B cell (primary cell): Measurements from ENCODE around the gene SLC38A5. TPM values are rescaled to one million over a fixed set of nuclear protein-coding genes. Genes with fewer than 3 reads are reported as not detected.

Experiments
- ATAC-seq: fragments of 200-7000 bp; cut with Tn5 transposase; one replicate; pipeline ENCODE4 v1.10.0; 2021; ENCODE audit warnings: low read depth, mild to moderate bottlenecking, moderate number of reproducible peaks, moderate library complexity
- CTCF ChIA-PET: fragments of 350-600 bp; sonication (Branson Sonifier 250); formaldehyde crosslinking; loops from one replicate; lab custom pipeline; 2021; ENCODE audit warnings: antibody characterized with exemption, inconsistent platforms; lab: Charles Lee
- POLR2A ChIA-PET: fragments of 350-600 bp; sonication (Branson Sonifier 250); formaldehyde crosslinking; loops from one replicate; lab custom pipeline; 2021; ENCODE audit warnings: antibody characterized with exemption; lab: Charles Lee
- DNase-seq: peaks from one replicate; pipeline ENCODE4 v3.0.0; 2013
- H2AFZ ChIP-seq: 2 replicates; pipeline ENCODE4 v1.6.1; 2012; ENCODE audit warnings: mild to moderate bottlenecking, low read depth, low read length; ENCODE audit not compliant: insufficient read depth, poor library complexity, severe bottlenecking
- H3K27ac ChIP-seq, 2 donors: 1 replicate in 1 of 2; 2 replicates in 1 of 2; pipeline ENCODE4 v1.5.1; 2012 to 2013; ENCODE audit warnings: low read length in 2 of 2, mild to moderate bottlenecking in 2 of 2, moderate library complexity in 1 of 2
- H3K27me3 ChIP-seq, 4 experiments: fragments of 200-600 bp in 1 of 4; sonication (generic) in 1 of 4; replicated peaks in 1 of 4; 1 replicate in 2 of 4; 2 replicates in 2 of 4; pipeline versions ENCODE4 v1.6.1 to v1.7.0; 2013 to 2016; ENCODE audit warnings: low read length in 3 of 4, mild to moderate bottlenecking in 2 of 4, mixed read lengths in 1 of 4, moderate library complexity in 1 of 4; ENCODE audit not compliant: insufficient read depth in 4 of 4, control insufficient read depth in 3 of 4; ENCODE audit errors: control extremely low read depth in 1 of 4
- H3K36me3 ChIP-seq, 2 experiments: replicated peaks in 1 of 2; 1 replicate in 1 of 2; 2 replicates in 1 of 2; pipeline versions ENCODE4 v1.6.1 to v1.7.1; 2013; ENCODE audit warnings: low read length in 1 of 2; ENCODE audit not compliant: insufficient read depth in 2 of 2, control insufficient read depth in 1 of 2; ENCODE audit errors: control extremely low read depth in 1 of 2, extremely low read depth in 1 of 2
- H3K4me1 ChIP-seq, 2 donors: fragments of 200-600 bp in 1 of 2; sonication (generic) in 1 of 2; 1 replicate in 1 of 2; 2 replicates in 1 of 2; pipeline versions ENCODE4 v1.5.1 to v1.6.1; 2013 to 2017; ENCODE audit warnings: low read length in 2 of 2; ENCODE audit not compliant: control insufficient read depth in 2 of 2, insufficient read depth in 2 of 2
- H3K4me2 ChIP-seq: replicated peaks from 2 replicates; pipeline ENCODE3; 2012; ENCODE audit warnings: mild to moderate bottlenecking, low read depth, low read length; ENCODE audit not compliant: poor library complexity, severe bottlenecking
- H3K4me3 ChIP-seq, 5 experiments: fragments of 200-600 bp in 1 of 5; sonication (generic) in 1 of 5; 1 replicate in 3 of 5; 2 replicates in 2 of 5; pipeline versions ENCODE4 v1.5.1 to v1.7.0; 2011 to 2016; ENCODE audit warnings: low read length in 4 of 5, mild to moderate bottlenecking in 4 of 5, low read depth in 2 of 5, control low read depth in 1 of 5, moderate library complexity in 1 of 5; ENCODE audit not compliant: insufficient read depth in 1 of 5; ENCODE audit errors: control extremely low read depth in 1 of 5, extremely low read depth in 1 of 5
- H3K79me2 ChIP-seq: fragments of 200-600 bp; sonication (generic); one replicate; pipeline ENCODE4 v1.6.0; 2016; ENCODE audit warnings: low read length; ENCODE audit not compliant: control insufficient read depth, insufficient read depth
- H3K9ac ChIP-seq: fragments of 200-600 bp; sonication (generic); 2 replicates; pipeline ENCODE4 v1.6.1; 2017; ENCODE audit warnings: mild to moderate bottlenecking, low read length, moderate library complexity
- H3K9me3 ChIP-seq, 3 donors: one replicate each; pipeline versions ENCODE4 v1.6.1 to v1.7.1; 2013; ENCODE audit warnings: low read length in 2 of 3; ENCODE audit not compliant: control insufficient read depth in 2 of 3, insufficient read depth in 1 of 3; ENCODE audit errors: control extremely low read depth in 1 of 3
- H4K20me1 ChIP-seq: 2 replicates; pipeline ENCODE4 v1.6.0; 2012; ENCODE audit warnings: mild to moderate bottlenecking, low read length; ENCODE audit not compliant: insufficient read depth, control insufficient read depth, poor library complexity, severe bottlenecking
- H3K27ac Mint-ChIP-seq: one replicate; pipeline ENCODE4 v1.8.0; 2021; ENCODE audit warnings: mixed read lengths
- H3K27me3 Mint-ChIP-seq: one replicate; pipeline ENCODE4 v1.8.0; 2021; ENCODE audit warnings: mixed read lengths
- H3K4me1 Mint-ChIP-seq: one replicate; pipeline ENCODE4 v1.8.0; 2021; ENCODE audit warnings: mixed read lengths
- H3K4me3 Mint-ChIP-seq: one replicate; pipeline ENCODE4 v1.8.0; 2021; ENCODE audit warnings: mixed read lengths
- H3K9me3 Mint-ChIP-seq: one replicate; pipeline ENCODE4 v1.8.0; 2022; ENCODE audit warnings: mixed read lengths; ENCODE audit not compliant: insufficient read depth
- CTCF ChIP-seq: fragments of 200-600 bp; IDR thresholded peaks from one replicate; pipeline ENCODE4 v1.8.0; 2022; ENCODE audit warnings: antibody characterized with exemption, mild to moderate bottlenecking
- EZH2 ChIP-seq: IDR thresholded peaks from 2 replicates; pipeline ENCODE4 v1.6.1; 2012; ENCODE audit warnings: borderline replicate concordance, low read depth, mild to moderate bottlenecking, moderate library complexity, low read length; ENCODE audit not compliant: insufficient read depth, poor library complexity, severe bottlenecking
- WGBS: methylation state at CpG from one replicate; pipeline ENCODE4 v1.1.5; 2013; ENCODE audit warnings: missing lambda C conversion rate; ENCODE audit not compliant: insufficient coverage; 5-methylcytosine and 5-hydroxymethylcytosine counted together
- intact Hi-C: fragments of 100-400 bp; cut with micrococcal nuclease; formaldehyde crosslinking; loops from one replicate; pipeline ENCODE4 v1.10.0; 2022
- polyA plus RNA-seq: library from polyadenylated mRNA; depleted of rRNA; stranded (reverse); fragments of >200 nt; gene quantifications from 2 replicates; pipeline ENCODE4 v1.2.3, GENCODE V29; 2012
- total RNA-seq, 2 donors: library from RNA; stranded (reverse); fragments of 120-200 nt in 1 of 2; gene quantifications; 1 replicate in 1 of 2; 2 replicates in 1 of 2; pipeline versions ENCODE4 v1.2.3 to v1.2.4, GENCODE V29; 2013 to 2022

Gene SLC38A5
- total and polyA plus RNA-seq, 2 donors (not counting 1 experiment from before 2014, with no cell fraction given): 14.8 to 21.6 TPM

- Mint-ChIP-seq H3K27me3 (no peaks in the 10 kb centered on the region), H3K4me1 (peaks cover 12% of the 10 kb centered on the region), H3K27ac (no peak overlapping the region), H3K4me3 (peak overlapping the region; percentile 53), H3K9me3 (no peaks in the 10 kb centered on the region)
- H3K4me3 ChIP-seq: no peak overlapping the region
- no peaks in the 10 kb centered on the region for H3K9me3 ChIP-seq
- H4K20me1 ChIP-seq: no peaks in the 10 kb centered on the region
- TF ChIP-seq CTCF (no peak), EZH2 (no peak)
- ATAC-seq (no peak), DNase-seq (no peak)
- no peak overlapping the region for H2AFZ ChIP-seq
- no CpG with 5 or more reads among the region's 5 CpGs for WGBS
- POLR2A ChIA-PET: interaction anchor here (0.7 to 2.3 kb wide), 2 partner anchors 67 to 229 kb away, joined by 3 to 7 read pairs; partner anchors contain the start of gene RBM3
- no peaks in the 10 kb centered on the region for H3K27me3 ChIP-seq
- intact Hi-C loops: loop anchor here (5.0 kb wide), 1 partner anchor 40 kb away; no protein-coding TSS in a partner anchor
- H3K27ac ChIP-seq: no peak overlapping the region
- CTCF ChIA-PET: no interaction called here
- H3K4me1 ChIP-seq: peaks cover 3 to 13% of the 10 kb centered on the region in 2 donors
- H3K79me2 ChIP-seq: no peaks in the 10 kb centered on the region
- no peaks in the 10 kb centered on the region for H3K36me3 ChIP-seq
- no peak overlapping the region for H3K9ac ChIP-seq
- H3K4me2 ChIP-seq: no peak overlapping the region
These were observed 37.2 kb upstream of the SLC38A5 start for GRCh38 chrX:48507246-48507645.

- H3K4me1 ChIP-seq: peaks cover 3 to 13% of the 10 kb centered on the region in 2 donors
- H3K4me3 Mint-ChIP-seq: no peak overlapping the region
- CTCF ChIA-PET: interaction anchor here (0.6 kb wide), 1 partner anchor 46 kb away, joined by 3 read pairs; no protein-coding TSS in a partner anchor
These were observed 35.4 kb upstream of the SLC38A5 start for GRCh38 chrX:48505481-48505880.

More at GRCh38 chrX:48505481-48505880, 35.4 kb upstream of the SLC38A5 start:
- intact Hi-C loops: loop anchor here (5.0 kb wide), 1 partner anchor 38 kb away; no protein-coding TSS in a partner anchor
- no peaks in the 10 kb centered on the region for H3K27me3 ChIP-seq
- no peaks in the 10 kb centered on the region for H3K9me3 ChIP-seq
- no peak overlapping the region for H3K27ac Mint-ChIP-seq
- H4K20me1 ChIP-seq: no peaks in the 10 kb centered on the region
- POLR2A ChIA-PET: interaction anchor here (0.6 kb wide), 1 partner anchor 24 kb away, joined by 4 read pairs; no protein-coding TSS in a partner anchor
- H2AFZ ChIP-seq: no peak overlapping the region
- H3K4me1 Mint-ChIP-seq: peaks cover 12% of the 10 kb centered on the region
- no peak overlapping the region for H3K9ac ChIP-seq
- no peaks in the 10 kb centered on the region for H3K9me3 Mint-ChIP-seq
- WGBS: no CpG with 5 or more reads among the region's 5 CpGs
- no peak overlapping the region for H3K27ac ChIP-seq
- ATAC-seq: no peak
- no peaks in the 10 kb centered on the region for H3K79me2 ChIP-seq
- H3K4me3 ChIP-seq: no peak overlapping the region
- no peak overlapping the region for H3K4me2 ChIP-seq
- TF ChIP-seq CTCF: no peak
- no peak for TF ChIP-seq EZH2
- no peak for DNase-seq
- no peaks in the 10 kb centered on the region for H3K36me3 ChIP-seq
- no peaks in the 10 kb centered on the region for H3K27me3 Mint-ChIP-seq
